GM18870 (cell line): ENCODE results near the gene SP140.

Experiments used
- ATAC-seq: cut with Tn5 transposase; IDR thresholded peaks from one replicate; pipeline ENCODE4 v1.9.1; 2021; ENCODE audit warnings: moderate library complexity; ENCODE audit not compliant: unreplicated experiment

SP140 gene

GRCh38 chr2:230362030-230362691, 136.6 kb downstream of the SP140 start:
- no peak for ATAC-seq
